ENCODE measurements around the gene UBQLN3.

DNA sequence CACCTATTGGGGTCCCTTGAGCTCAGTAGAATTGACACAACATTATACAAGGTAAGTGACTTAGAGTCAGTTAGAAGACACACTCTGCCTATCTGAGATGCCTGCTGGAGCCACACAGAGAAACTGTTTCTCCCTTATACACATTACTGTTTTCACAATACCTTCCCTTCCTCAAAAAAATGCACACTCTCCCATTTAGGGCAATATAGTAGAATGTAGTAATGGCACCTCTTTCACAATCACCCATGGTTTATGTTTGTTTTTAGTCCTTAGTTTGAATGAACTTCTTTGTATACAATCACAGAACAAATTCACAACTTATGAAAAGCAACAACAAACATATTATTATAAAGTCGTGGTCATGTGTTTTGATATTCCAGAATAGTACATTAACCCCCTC, 24.3 kb upstream of the UBQLN3 start:
- TF ChIP-seq SIN3A (IDR thresholded peaks at IDR 0.05; ENCODE audit: borderline replicate concordance, insufficient read depth, low read depth, low read length), result no peak
- TF ChIP-seq, protein P1, sequence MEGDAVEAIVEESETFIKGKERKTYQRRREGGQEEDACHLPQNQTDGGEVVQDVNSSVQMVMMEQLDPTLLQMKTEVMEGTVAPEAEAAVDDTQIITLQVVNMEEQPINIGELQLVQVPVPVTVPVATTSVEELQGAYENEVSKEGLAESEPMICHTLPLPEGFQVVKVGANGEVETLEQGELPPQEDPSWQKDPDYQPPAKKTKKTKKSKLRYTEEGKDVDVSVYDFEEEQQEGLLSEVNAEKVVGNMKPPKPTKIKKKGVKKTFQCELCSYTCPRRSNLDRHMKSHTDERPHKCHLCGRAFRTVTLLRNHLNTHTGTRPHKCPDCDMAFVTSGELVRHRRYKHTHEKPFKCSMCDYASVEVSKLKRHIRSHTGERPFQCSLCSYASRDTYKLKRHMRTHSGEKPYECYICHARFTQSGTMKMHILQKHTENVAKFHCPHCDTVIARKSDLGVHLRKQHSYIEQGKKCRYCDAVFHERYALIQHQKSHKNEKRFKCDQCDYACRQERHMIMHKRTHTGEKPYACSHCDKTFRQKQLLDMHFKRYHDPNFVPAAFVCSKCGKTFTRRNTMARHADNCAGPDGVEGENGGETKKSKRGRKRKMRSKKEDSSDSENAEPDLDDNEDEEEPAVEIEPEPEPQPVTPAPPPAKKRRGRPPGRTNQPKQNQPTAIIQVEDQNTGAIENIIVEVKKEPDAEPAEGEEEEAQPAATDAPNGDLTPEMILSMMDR (IDR thresholded peaks at IDR 0.05), result no peak

Measured in Panc1 (cell line).